HepG2 (cell line): Measurements from ENCODE around the gene ENPP7. TPM values are rescaled to one million over a fixed set of nuclear protein-coding genes. Genes with fewer than 3 reads are reported as not detected.

Experiments used
- BHLHE40 ChIP-seq: IDR thresholded peaks from 2 replicates; pipeline ENCODE4 v1.6.1; 2011; ENCODE audit warnings: low read length, improper control_type of control experiment
- ERF ChIP-seq: IDR thresholded peaks from 2 replicates; pipeline ENCODE4 v1.6.1; 2018; ENCODE audit warnings: missing biosample characterization, missing genetic modification reagents
- FOXP1 ChIP-seq, 2 experiments: fragments of 450-650 bp in 1 of 2; IDR thresholded peaks; 2 replicates each; pipeline ENCODE4 v1.6.1; 2017 to 2018; ENCODE audit warnings: antibody characterized with exemption in 1 of 2
- HNRNPLL ChIP-seq: fragments of 200-400 bp; formaldehyde crosslinking; IDR thresholded peaks from 2 replicates; pipeline ENCODE4 v1.6.1; 2017; ENCODE audit warnings: mild to moderate bottlenecking, low read depth, low read length; ENCODE audit not compliant: poor library complexity, severe bottlenecking
- JUN ChIP-seq: sonication (generic); formaldehyde crosslinking; IDR thresholded peaks from 2 replicates; pipeline ENCODE4 v1.4.0; 2020; ENCODE audit warnings: mild to moderate bottlenecking, missing genetic modification reagents
- MLLT10 ChIP-seq: sonication (generic); formaldehyde crosslinking; IDR thresholded peaks from 2 replicates; pipeline ENCODE4 v1.4.0; 2020; ENCODE audit warnings: missing genetic modification reagents
- NFIC ChIP-seq: IDR thresholded peaks from 2 replicates; pipeline ENCODE4 v1.6.1; 2012; ENCODE audit warnings: mild to moderate bottlenecking, low read length, inconsistent platforms
- ONECUT2 ChIP-seq: sonication (generic); formaldehyde crosslinking; IDR thresholded peaks from 2 replicates; pipeline ENCODE4 v1.4.0; 2020; ENCODE audit warnings: missing genetic modification reagents
- PHB2 ChIP-seq: fragments of 450-650 bp; IDR thresholded peaks from 2 replicates; pipeline ENCODE4 v1.6.1; 2018; ENCODE audit not compliant: partially characterized antibody
- PHF5A ChIP-seq: IDR thresholded peaks from one replicate; pipeline ENCODE4 v1.6.1; 2018; ENCODE audit warnings: low read depth, missing genetic modification reagents; ENCODE audit not compliant: unreplicated experiment
- TERF1 ChIP-seq: sonication (generic); formaldehyde crosslinking; IDR thresholded peaks from 2 replicates; pipeline ENCODE4 v1.8.0; 2022; ENCODE audit warnings: mild to moderate bottlenecking, missing genetic modification reagents, moderate library complexity
- ZKSCAN8 ChIP-seq: IDR thresholded peaks from 2 replicates; pipeline ENCODE4 v1.6.1; 2016; ENCODE audit warnings: borderline replicate concordance, missing genetic modification reagents, missing compliant biosample characterization
- ZNF256 ChIP-seq: sonication (generic); formaldehyde crosslinking; conservative IDR thresholded peaks from 2 replicates; pipeline ENCODE4 v1.4.0; 2020; ENCODE audit warnings: missing genetic modification reagents
- ZNF567 ChIP-seq: sonication (generic); formaldehyde crosslinking; IDR thresholded peaks from 2 replicates; pipeline ENCODE4 v1.8.1; 2023; ENCODE audit warnings: mild to moderate bottlenecking, missing genetic modification reagents, borderline replicate concordance
- ZNF597 ChIP-seq: sonication (generic); formaldehyde crosslinking; IDR thresholded peaks from 2 replicates; pipeline ENCODE4 v1.5.0; 2020; ENCODE audit warnings: missing genetic modification reagents
- polyA plus RNA-seq, 8 experiments: library from polyadenylated mRNA; depleted of rRNA in 3 of 8; stranded (reverse) in 7 of 8; unstranded in 1 of 8; fragments of >200 nt; fragmentation: Illumina TruSeq in 4 of 8; extraction: Trizol in 4 of 8; gene quantifications; 2 replicates each; pipeline versions ENCODE4 v1.2.1 to v1.2.3, GENCODE V29; 2011 to 2016; ENCODE audit warnings: low read depth in 4 of 8, missing spikeins in 1 of 8, mixed read lengths in 1 of 8; ENCODE audit not compliant: insufficient read depth in 1 of 8
- total RNA-seq, 5 experiments: library from RNA; depleted of rRNA; stranded (reverse); fragments of >200 nt; fragmentation: Illumina TruSeq; extraction: Trizol; gene quantifications; 2 replicates each; pipeline ENCODE4 v1.2.3, GENCODE V29; 2016; ENCODE audit warnings: low read depth in 1 of 5
- TF ChIP-seq, protein P1 (sequence below): sonication (generic); formaldehyde crosslinking; IDR thresholded peaks from 2 replicates; pipeline ENCODE4 v1.4.0; 2020; ENCODE audit warnings: missing genetic modification reagents, borderline replicate concordance
- TF ChIP-seq, protein P2 (sequence below): sonication (generic); formaldehyde crosslinking; IDR thresholded peaks from 2 replicates; pipeline ENCODE4 v1.4.0; 2020; ENCODE audit warnings: mild to moderate bottlenecking, missing genetic modification reagents
- TF ChIP-seq, protein P3 (sequence below): sonication (generic); formaldehyde crosslinking; IDR thresholded peaks from 2 replicates; pipeline ENCODE4 v1.5.1; 2020; ENCODE audit warnings: missing genetic modification reagents, mild to moderate bottlenecking, borderline replicate concordance
- TF ChIP-seq, protein P4 (sequence below), 2 experiments: sonication (generic) in 1 of 2; formaldehyde crosslinking in 1 of 2; IDR thresholded peaks; 2 replicates each; pipeline versions ENCODE4 v1.4.0 to v1.6.1; 2016 to 2020; ENCODE audit warnings: borderline replicate concordance in 1 of 2, low read depth in 1 of 2, mild to moderate bottlenecking in 1 of 2, missing genetic modification reagents in 1 of 2

Gene ENPP7
- total and polyA plus RNA-seq, 2 of the 13 experiments (the other 11 are each of a cell fraction or from before 2014, with no cell fraction given): 1.1 to 2.2 TPM

GRCh38 chr17:79777894-79778503, 47.3 kb downstream of the ENPP7 start, which contains the start of gene CBX2 (continued):
- TF ChIP-seq, protein P1, sequence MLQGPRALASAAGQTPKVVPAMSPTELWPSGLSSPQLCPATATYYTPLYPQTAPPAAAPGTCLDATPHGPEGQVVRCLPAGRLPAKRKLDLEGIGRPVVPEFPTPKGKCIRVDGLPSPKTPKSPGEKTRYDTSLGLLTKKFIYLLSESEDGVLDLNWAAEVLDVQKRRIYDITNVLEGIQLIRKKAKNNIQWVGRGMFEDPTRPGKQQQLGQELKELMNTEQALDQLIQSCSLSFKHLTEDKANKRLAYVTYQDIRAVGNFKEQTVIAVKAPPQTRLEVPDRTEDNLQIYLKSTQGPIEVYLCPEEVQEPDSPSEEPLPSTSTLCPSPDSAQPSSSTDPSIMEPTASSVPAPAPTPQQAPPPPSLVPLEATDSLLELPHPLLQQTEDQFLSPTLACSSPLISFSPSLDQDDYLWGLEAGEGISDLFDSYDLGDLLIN (CRISPR knock-in tag): no peak
- TF ChIP-seq BHLHE40: no peak
- TF ChIP-seq, protein P2, sequence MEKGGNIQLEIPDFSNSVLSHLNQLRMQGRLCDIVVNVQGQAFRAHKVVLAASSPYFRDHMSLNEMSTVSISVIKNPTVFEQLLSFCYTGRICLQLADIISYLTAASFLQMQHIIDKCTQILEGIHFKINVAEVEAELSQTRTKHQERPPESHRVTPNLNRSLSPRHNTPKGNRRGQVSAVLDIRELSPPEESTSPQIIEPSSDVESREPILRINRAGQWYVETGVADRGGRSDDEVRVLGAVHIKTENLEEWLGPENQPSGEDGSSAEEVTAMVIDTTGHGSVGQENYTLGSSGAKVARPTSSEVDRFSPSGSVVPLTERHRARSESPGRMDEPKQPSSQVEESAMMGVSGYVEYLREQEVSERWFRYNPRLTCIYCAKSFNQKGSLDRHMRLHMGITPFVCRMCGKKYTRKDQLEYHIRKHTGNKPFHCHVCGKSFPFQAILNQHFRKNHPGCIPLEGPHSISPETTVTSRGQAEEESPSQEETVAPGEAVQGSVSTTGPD (CRISPR knock-in tag): no peak
- TF ChIP-seq ONECUT2 (CRISPR knock-in tag): no peak
- TF ChIP-seq, protein P3, sequence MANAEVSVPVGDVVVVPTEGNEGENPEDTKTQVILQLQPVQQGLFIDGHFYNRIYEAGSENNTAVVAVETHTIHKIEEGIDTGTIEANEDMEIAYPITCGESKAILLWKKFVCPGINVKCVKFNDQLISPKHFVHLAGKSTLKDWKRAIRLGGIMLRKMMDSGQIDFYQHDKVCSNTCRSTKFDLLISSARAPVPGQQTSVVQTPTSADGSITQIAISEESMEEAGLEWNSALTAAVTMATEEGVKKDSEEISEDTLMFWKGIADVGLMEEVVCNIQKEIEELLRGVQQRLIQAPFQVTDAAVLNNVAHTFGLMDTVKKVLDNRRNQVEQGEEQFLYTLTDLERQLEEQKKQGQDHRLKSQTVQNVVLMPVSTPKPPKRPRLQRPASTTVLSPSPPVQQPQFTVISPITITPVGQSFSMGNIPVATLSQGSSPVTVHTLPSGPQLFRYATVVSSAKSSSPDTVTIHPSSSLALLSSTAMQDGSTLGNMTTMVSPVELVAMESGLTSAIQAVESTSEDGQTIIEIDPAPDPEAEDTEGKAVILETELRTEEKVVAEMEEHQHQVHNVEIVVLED (CRISPR knock-in tag): no peak
- TF ChIP-seq TERF1 (CRISPR knock-in tag): no peak
- TF ChIP-seq ZNF567 (CRISPR knock-in tag): no peak
- no peak for TF ChIP-seq NFIC
- no peak for TF ChIP-seq ZNF597 (CRISPR knock-in tag)
- TF ChIP-seq, protein P4, sequence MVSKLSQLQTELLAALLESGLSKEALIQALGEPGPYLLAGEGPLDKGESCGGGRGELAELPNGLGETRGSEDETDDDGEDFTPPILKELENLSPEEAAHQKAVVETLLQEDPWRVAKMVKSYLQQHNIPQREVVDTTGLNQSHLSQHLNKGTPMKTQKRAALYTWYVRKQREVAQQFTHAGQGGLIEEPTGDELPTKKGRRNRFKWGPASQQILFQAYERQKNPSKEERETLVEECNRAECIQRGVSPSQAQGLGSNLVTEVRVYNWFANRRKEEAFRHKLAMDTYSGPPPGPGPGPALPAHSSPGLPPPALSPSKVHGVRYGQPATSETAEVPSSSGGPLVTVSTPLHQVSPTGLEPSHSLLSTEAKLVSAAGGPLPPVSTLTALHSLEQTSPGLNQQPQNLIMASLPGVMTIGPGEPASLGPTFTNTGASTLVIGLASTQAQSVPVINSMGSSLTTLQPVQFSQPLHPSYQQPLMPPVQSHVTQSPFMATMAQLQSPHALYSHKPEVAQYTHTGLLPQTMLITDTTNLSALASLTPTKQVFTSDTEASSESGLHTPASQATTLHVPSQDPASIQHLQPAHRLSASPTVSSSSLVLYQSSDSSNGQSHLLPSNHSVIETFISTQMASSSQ (IDR thresholded peaks at IDR 0.05; ENCODE audit: low read depth): no peak
- TF ChIP-seq, protein P4 (CRISPR knock-in tag; IDR thresholded peaks at IDR 0.05; ENCODE audit: borderline replicate concordance): no peak
- TF ChIP-seq FOXP1 (IDR thresholded peaks at IDR 0.05): no peak
- no peak for TF ChIP-seq FOXP1 (CRISPR knock-in tag; IDR thresholded peaks at IDR 0.05)
- no peak for TF ChIP-seq PHB2
- TF ChIP-seq JUN (CRISPR knock-in tag): no peak
- no peak for TF ChIP-seq MLLT10 (CRISPR knock-in tag)
- TF ChIP-seq HNRNPLL: peak; percentile 56
- no peak for TF ChIP-seq ZNF256
- TF ChIP-seq ERF: no peak
- no peak for TF ChIP-seq ZKSCAN8
- TF ChIP-seq PHF5A (CRISPR knock-in tag): no peak
